ENCODE results near the gene HAGHL. TPM values are rescaled to one million over a fixed set of nuclear protein-coding genes. Genes with fewer than 3 reads are reported as not detected.
"Not testable (repeated sequence)": the region's sequence is repeated elsewhere in the genome, so short reads cannot be mapped to it uniquely, and the experiment has no call there.

The HAGHL gene
- total RNA-seq, 1 donor from 2014 or later: 20.6 TPM

DNA sequence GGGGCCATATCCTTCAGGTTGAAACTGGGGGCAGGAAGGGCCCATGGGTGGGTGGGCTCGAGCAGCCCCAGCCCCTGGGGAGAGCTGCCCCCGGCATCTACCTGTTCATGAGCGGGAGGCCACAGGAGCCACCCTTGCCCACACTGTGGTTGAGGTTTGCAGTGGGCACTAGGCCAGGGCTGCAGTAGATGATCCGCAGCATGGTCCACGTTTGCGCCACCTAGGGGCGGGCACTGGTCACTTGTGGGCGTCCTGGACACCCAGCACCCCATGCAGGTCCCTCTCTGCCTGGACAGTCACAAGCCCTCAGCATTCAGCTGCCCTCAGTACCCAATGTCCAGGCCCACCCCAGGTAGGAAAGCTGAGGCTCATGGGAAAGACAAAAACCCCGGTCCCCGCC is 40.9 kb upstream of the HAGHL start:
- Mint-ChIP-seq H3K36me3 (ENCODE audit: low read depth) (peaks cover 11% of the 10 kb centered on the region), H3K4me3 (ENCODE audit: unreplicated experiment) (peak overlapping the region; percentile 31), H3K9me3 (ENCODE audit: low read depth) (no peaks in the 10 kb centered on the region), H3K27ac (ENCODE audit: unreplicated experiment) (no peak overlapping the region), H3K4me1 (ENCODE audit: low read depth) (peaks cover 49% of the 10 kb centered on the region), H3K27me3 (ENCODE audit: low read depth) (no peaks in the 10 kb centered on the region)
- TF ChIP-seq, protein P1, sequence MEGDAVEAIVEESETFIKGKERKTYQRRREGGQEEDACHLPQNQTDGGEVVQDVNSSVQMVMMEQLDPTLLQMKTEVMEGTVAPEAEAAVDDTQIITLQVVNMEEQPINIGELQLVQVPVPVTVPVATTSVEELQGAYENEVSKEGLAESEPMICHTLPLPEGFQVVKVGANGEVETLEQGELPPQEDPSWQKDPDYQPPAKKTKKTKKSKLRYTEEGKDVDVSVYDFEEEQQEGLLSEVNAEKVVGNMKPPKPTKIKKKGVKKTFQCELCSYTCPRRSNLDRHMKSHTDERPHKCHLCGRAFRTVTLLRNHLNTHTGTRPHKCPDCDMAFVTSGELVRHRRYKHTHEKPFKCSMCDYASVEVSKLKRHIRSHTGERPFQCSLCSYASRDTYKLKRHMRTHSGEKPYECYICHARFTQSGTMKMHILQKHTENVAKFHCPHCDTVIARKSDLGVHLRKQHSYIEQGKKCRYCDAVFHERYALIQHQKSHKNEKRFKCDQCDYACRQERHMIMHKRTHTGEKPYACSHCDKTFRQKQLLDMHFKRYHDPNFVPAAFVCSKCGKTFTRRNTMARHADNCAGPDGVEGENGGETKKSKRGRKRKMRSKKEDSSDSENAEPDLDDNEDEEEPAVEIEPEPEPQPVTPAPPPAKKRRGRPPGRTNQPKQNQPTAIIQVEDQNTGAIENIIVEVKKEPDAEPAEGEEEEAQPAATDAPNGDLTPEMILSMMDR (IDR thresholded peaks at IDR 0.05): peak; percentile 70
- DNase-seq (ENCODE audit: low spot score): no peak

DNA sequence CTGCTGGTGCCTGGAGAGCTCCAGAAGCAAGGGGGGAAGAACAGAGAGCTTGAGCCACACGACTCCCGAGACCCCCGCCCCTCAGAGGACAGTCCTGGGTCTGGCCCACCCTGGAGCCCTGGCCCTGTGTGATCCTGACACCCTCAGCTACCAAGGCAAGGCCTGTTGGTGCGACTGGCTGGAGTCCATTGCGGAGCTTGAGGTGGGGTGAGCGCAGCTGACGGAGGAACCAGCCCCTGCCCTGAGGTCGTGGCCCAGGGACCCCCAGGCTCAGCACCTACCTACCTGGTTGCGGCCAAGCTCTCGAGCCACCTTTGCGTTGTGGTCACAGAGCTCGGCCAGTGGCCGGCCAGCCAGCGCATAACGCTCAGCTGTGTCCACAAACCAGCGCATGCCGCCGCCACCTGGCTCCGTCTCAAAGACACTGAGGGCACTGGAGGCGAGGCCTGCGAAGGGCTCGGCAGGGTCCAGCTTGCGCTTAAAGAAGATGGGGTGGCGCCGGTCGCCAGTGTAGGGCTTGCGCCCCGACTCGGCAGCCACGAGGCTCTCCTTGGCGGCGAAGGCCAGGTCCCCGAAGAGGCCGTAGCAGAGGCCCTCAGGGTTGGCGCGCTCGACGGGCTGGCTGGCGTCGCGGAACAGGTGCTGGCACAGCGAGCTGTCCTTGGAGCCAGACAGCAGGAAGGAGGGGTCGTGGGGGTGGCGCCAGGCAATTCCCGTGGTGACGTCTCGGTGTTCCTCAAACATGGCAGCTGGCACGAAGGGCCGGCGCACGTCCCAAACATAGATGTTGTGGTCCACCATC is 40.2 kb upstream of the HAGHL start:
- no peaks in the 10 kb centered on the region for H3K27me3 Mint-ChIP-seq (ENCODE audit: low read depth)
- no peaks in the 10 kb centered on the region for H3K9me3 Mint-ChIP-seq (ENCODE audit: low read depth)
- H3K4me3 Mint-ChIP-seq (ENCODE audit: unreplicated experiment): no peak overlapping the region
- TF ChIP-seq, protein P1 (IDR thresholded peaks at IDR 0.05): no peak
- no peak for DNase-seq (ENCODE audit: low spot score)
- peaks cover 8% of the 10 kb centered on the region for H3K36me3 Mint-ChIP-seq (ENCODE audit: low read depth)
- no peak overlapping the region for H3K27ac Mint-ChIP-seq (ENCODE audit: unreplicated experiment)
- peaks cover 43% of the 10 kb centered on the region for H3K4me1 Mint-ChIP-seq (ENCODE audit: low read depth)

DNA sequence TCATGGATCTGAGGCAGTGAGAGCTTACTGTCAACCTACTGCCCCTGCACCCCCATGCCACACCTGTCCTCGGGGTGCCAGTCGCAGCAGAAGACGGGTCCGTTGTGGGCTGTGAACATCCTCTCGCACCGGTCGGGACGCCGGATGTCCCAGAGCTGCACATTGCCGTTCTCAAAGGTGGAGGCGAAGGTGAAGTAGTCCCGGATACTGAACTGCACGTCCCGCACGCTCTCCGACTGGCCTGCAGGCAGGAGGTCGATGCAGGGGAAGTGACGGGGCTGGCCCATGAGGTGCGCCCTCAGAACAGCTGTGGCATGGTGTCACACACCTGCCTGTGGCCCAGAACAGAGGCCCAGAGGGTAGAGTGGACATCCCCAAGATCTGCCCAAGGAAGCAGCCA is 39.4 kb upstream of the HAGHL start:
- Mint-ChIP-seq H3K27me3 (ENCODE audit: low read depth) (peaks cover 5% of the 10 kb centered on the region), H3K36me3 (ENCODE audit: low read depth) (peaks cover 4% of the 10 kb centered on the region), H3K4me3 (ENCODE audit: unreplicated experiment) (no peak overlapping the region), H3K4me1 (ENCODE audit: low read depth) (peaks cover 35% of the 10 kb centered on the region), H3K9me3 (ENCODE audit: low read depth) (no peaks in the 10 kb centered on the region), H3K27ac (ENCODE audit: unreplicated experiment) (no peak overlapping the region)
- TF ChIP-seq, protein P1 (IDR thresholded peaks at IDR 0.05): no peak
- DNase-seq (ENCODE audit: low spot score): no peak

DNA sequence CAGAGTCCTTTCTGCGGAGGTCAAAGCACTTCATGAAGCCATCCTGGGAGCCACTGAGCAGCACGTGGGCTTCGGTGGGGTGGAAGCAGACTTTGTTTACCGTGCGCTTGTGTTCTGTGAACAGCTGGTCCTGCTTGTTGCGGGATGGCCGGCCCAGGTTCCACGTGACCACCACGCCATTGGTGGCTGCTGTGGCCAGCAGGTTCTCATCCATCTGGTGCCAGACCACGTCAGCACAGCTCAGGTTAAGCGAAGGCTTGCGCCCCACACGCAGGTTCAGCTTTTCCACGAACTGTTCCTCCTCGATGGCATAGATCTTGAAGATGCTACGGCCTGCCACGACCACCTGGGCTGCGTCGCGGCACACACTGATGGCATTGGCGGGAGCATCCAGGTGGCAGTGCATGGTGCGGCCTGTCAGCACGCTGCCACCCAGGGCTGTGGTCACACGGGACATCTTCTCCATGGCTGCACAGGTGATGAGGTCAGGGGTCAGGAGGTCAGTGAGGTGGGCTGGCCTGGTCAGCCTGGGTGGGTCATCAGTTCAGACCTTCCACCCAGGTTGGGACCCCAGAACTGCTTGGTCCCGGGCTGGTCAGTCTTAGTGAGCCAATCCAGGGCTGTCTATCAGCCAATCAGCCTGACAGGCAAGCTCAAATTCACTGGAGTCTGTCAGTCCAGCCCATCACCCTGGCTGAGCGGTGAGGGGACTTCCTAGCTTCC is 37.6 kb upstream of the HAGHL start:
- H3K36me3 Mint-ChIP-seq (ENCODE audit: low read depth): peaks cover 4% of the 10 kb centered on the region

DNA sequence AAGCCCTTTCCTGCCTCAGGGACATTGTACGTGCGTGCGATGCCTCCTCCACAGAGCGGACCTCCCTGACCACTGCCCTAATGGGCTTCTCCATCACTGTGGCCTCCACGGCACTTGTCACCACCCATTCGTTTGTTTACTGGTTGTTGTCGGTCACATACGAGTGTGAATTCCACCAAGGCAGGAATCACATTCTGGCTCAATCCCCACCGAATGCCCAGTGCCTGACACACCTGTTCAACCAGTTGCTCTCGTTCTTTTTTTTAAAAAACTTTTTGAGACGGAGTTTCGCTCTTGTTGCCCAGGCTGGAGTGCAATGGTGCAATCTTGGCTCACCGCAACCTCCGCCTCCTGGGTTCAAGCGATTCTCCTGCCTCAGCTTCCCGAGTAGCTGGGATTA is 35.7 kb upstream of the HAGHL start:
- H3K36me3 Mint-ChIP-seq (ENCODE audit: low read depth); H3K9me3 Mint-ChIP-seq (ENCODE audit: low read depth); H3K27ac Mint-ChIP-seq (ENCODE audit: unreplicated experiment); DNase-seq (ENCODE audit: low spot score): not testable (repeated sequence)
- peaks cover 20% of the 10 kb centered on the region for H3K27me3 Mint-ChIP-seq (ENCODE audit: low read depth)
- peak overlapping the region; percentile 87 for H3K4me3 Mint-ChIP-seq (ENCODE audit: unreplicated experiment)
- peaks cover 19% of the 10 kb centered on the region for H3K4me1 Mint-ChIP-seq (ENCODE audit: low read depth)

More for the DNA sequence above, 37.6 kb upstream of the HAGHL start:
- peaks cover 13% of the 10 kb centered on the region for H3K27me3 Mint-ChIP-seq (ENCODE audit: low read depth)
- peaks cover 24% of the 10 kb centered on the region for H3K4me1 Mint-ChIP-seq (ENCODE audit: low read depth)
- TF ChIP-seq, protein P1 (IDR thresholded peaks at IDR 0.05): no peak
- H3K4me3 Mint-ChIP-seq (ENCODE audit: unreplicated experiment): peak overlapping the region; percentile 87
- H3K27ac Mint-ChIP-seq (ENCODE audit: unreplicated experiment): peak overlapping the region; percentile 78
- DNase-seq (ENCODE audit: low spot score): no peak
- H3K9me3 Mint-ChIP-seq (ENCODE audit: low read depth): no peaks in the 10 kb centered on the region
